Left ventricle myocardium inferior (tissue), 1 donor: ENCODE data around the gene SH3RF1. TPM values are rescaled to one million over a fixed set of nuclear protein-coding genes. Genes with fewer than 3 reads are reported as not detected.

ENCODE experiments used
- DNase-seq: peaks from one replicate; pipeline ENCODE4 v3.0.0-alpha.2; 2020
- H3K27ac ChIP-seq: fragments of 200-600 bp; replicated peaks from 2 replicates; pipeline ENCODE4 v1.8.0; 2021
- H3K27me3 ChIP-seq: fragments of 200-600 bp; 2 replicates; pipeline ENCODE4 v1.8.0; 2021; ENCODE audit warnings: low read depth
- H3K36me3 ChIP-seq: fragments of 200-600 bp; 2 replicates; pipeline ENCODE4 v1.8.0; 2021
- H3K4me1 ChIP-seq: fragments of 200-600 bp; 2 replicates; pipeline ENCODE4 v1.8.0; 2021
- H3K4me3 ChIP-seq: fragments of 200-600 bp; 2 replicates; pipeline ENCODE4 v1.8.0; 2021; ENCODE audit warnings: mild to moderate bottlenecking, moderate library complexity
- H3K9me3 ChIP-seq: fragments of 200-600 bp; replicated peaks from 2 replicates; pipeline ENCODE4 v1.8.0; 2021
- intact Hi-C: fragments of 100-400 bp; cut with micrococcal nuclease; formaldehyde crosslinking; loops from one replicate; pipeline ENCODE4 v1.11.0; 2022
- total RNA-seq: library from RNA; stranded (reverse); fragmentation: NEBNext Ultra II Directional; extraction: Animal tissue kit (Norgen Biotek cat#: 25700); gene quantifications from one replicate; pipeline ENCODE4 v1.2.1, GENCODE V29; 2021
- TF ChIP-seq, protein P1 (sequence below): fragments of 200-600 bp; IDR thresholded peaks from 2 replicates; pipeline ENCODE4 v1.8.0; 2021; ENCODE audit warnings: antibody characterized with exemption, mild to moderate bottlenecking, borderline replicate concordance
- donor health status: DM: no; HTN: yes; CAD: no; lungs with severe emphysema.

The SH3RF1 gene
- total RNA-seq, 1 donor from 2014 or later: 8.8 TPM

DNA sequence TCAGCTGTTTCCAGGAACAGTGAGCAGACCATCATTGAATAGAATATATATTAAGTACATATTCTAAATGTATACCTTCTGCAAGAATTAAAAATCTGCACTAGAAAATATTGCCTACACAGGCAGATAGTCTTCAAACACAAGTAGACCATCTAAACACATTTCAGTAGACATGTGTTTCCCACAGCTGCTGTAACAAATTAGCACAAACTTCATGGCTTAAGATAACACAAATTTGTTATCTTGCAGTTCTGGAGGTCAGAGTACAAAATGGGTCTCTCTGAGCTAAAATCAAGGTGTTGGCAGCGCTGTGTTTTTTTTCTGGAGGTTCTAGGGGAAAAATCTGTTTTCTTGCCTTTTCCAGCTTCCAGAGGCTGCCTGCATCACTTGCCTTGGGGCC, 42.7 kb downstream of the SH3RF1 start:
- Histone ChIP-seq H3K4me1 (peaks cover 33% of the 10 kb centered on the region), H3K27me3 (no peaks in the 10 kb centered on the region), H3K9me3 (no peaks in the 10 kb centered on the region), H3K4me3 (no peak overlapping the region), H3K36me3 (no peaks in the 10 kb centered on the region), H3K27ac (no peak overlapping the region)
- DNase-seq: no peak
- intact Hi-C loops: no loop called here
- TF ChIP-seq, protein P1, sequence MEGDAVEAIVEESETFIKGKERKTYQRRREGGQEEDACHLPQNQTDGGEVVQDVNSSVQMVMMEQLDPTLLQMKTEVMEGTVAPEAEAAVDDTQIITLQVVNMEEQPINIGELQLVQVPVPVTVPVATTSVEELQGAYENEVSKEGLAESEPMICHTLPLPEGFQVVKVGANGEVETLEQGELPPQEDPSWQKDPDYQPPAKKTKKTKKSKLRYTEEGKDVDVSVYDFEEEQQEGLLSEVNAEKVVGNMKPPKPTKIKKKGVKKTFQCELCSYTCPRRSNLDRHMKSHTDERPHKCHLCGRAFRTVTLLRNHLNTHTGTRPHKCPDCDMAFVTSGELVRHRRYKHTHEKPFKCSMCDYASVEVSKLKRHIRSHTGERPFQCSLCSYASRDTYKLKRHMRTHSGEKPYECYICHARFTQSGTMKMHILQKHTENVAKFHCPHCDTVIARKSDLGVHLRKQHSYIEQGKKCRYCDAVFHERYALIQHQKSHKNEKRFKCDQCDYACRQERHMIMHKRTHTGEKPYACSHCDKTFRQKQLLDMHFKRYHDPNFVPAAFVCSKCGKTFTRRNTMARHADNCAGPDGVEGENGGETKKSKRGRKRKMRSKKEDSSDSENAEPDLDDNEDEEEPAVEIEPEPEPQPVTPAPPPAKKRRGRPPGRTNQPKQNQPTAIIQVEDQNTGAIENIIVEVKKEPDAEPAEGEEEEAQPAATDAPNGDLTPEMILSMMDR: no peak

DNA sequence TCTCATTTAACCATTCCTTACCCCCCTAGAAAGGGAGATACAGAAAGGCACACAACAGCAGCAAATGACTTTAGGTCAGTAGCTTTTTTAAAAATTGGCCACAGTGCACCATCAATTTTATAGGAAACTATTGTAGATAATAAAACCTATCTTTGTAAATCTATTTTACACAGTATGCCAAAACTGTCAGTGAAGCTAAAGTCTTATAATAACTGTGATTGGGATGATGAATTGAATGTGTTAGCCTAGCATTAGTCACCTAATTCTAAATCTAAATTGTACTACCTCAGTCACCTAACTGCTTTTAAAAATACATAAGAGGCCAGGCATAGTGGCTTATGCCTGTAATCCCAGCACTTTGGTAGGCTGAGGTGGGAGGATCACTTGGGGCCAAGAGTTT, 44.2 kb downstream of the SH3RF1 start:
- Histone ChIP-seq H3K4me3 (no peak overlapping the region), H3K27me3 (no peaks in the 10 kb centered on the region), H3K9me3 (no peaks in the 10 kb centered on the region), H3K4me1 (peaks cover 33% of the 10 kb centered on the region), H3K27ac (no peak overlapping the region), H3K36me3 (no peaks in the 10 kb centered on the region)
- DNase-seq: no peak
- intact Hi-C loops: no loop called here
- TF ChIP-seq, protein P1: no peak

DNA sequence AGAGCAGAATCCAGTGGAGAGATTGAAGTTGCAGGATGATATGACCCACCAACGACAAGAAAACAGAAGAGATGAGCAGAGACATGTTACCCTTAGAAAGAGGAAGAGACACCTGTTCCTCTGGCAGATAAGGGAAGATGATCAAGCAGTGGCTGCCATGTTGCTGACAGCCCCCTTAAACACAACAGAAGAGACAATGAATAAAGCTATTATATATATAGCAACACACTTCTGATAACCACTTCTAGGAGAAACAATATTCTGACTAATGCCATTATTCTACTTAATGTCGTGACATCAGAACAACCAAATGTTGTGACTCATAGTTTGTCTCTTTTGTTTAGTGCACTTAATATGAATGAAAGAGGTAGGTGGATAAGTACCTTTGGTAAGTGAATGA, 44.9 kb downstream of the SH3RF1 start:
- intact Hi-C loops: no loop called here
- Histone ChIP-seq H3K4me3 (no peak overlapping the region), H3K4me1 (peaks cover 33% of the 10 kb centered on the region), H3K27ac (no peak overlapping the region), H3K9me3 (no peaks in the 10 kb centered on the region), H3K27me3 (no peaks in the 10 kb centered on the region), H3K36me3 (no peaks in the 10 kb centered on the region)
- TF ChIP-seq, protein P1: no peak
- DNase-seq: no peak

DNA sequence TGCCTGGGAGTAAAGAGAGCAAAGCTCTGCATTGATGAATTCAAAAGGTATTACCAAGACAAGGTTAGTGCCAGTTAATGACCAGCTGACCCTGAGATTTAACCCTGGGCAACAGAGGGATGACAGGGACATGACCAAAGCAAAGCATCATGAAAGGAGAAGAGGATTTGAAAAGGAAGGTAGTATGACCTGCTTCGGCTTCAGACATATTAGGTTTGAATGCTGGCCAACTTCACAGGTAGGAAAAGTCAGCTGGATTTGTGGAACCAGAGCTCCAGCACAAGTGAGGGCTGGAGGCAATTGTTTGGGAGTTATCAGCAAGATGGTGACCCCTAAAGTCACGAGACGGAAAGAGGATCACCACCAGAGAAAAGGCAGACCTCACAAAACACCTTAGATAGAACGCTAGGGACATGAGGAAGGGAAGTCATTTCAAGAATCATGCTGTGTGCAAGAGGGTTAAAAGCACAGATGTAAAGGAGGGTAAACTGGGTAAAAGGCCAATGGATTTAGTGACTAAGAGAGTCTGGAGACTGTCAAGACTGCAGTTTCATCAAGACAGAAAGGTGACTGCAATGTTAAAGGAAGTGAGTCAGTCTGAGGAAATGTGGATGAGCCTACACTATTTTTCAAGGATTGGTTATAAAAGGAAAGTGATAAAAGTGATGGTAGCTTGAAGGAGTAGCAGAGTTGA, 45.6 kb downstream of the SH3RF1 start:
- no peak overlapping the region for H3K27ac ChIP-seq
- DNase-seq: no peak

DNA sequence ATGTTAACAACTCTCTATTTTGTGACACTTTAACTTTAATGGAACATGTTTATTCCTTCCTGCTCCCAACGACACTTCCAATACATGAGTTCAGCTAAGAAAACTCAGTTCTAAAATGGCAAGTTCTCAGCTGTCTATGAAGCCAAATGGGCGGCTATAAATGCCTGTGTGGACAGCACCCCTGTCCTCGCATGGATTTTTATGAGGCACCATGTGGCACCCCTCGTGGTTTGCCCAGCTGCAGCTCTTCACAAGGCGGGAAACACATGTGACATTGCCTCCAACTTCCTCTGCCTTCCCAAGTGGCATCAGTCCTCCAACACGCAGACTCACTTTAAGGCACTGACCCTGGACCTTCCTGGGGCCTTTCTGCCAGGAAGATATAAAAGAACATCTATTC, 48.0 kb downstream of the SH3RF1 start:
- TF ChIP-seq, protein P1: no peak
- Histone ChIP-seq H3K4me1 (peaks cover 38% of the 10 kb centered on the region), H3K36me3 (no peaks in the 10 kb centered on the region), H3K27me3 (no peaks in the 10 kb centered on the region), H3K9me3 (no peaks in the 10 kb centered on the region), H3K27ac (no peak overlapping the region), H3K4me3 (no peak overlapping the region)
- intact Hi-C loops: no loop called here
- no peak for DNase-seq

More for the DNA sequence above, 45.6 kb downstream of the SH3RF1 start:
- H3K4me3 ChIP-seq: no peak overlapping the region
- TF ChIP-seq, protein P1: no peak
- no peaks in the 10 kb centered on the region for H3K9me3 ChIP-seq
- no peaks in the 10 kb centered on the region for H3K36me3 ChIP-seq
- peaks cover 33% of the 10 kb centered on the region for H3K4me1 ChIP-seq
- intact Hi-C loops: no loop called here
- no peaks in the 10 kb centered on the region for H3K27me3 ChIP-seq
